ENCODE results near the gene CLN6.

DNA sequence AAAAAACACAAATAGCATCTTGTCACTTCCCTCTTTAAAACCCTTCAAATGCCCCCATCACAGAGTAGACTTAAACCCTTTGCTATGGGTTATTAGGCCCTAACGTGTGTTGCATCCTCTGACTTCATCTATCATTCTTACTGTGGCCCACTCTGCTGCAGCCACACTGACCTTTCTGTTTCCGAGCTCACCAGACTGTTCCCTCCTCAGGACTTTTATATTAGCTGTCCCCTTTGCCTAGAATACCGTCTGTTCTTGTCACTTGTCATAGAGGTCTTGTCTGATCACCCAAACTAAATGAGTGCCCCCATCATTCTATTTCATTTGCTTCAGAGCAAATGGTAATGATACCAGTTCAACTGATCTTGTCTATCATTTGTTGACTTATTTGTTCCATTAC is 47.1 kb upstream of the CLN6 start:
- TF ChIP-seq CTCF (IDR thresholded peaks at IDR 0.05; ENCODE audit: poor library complexity) (no peak), EZH2 (IDR thresholded peaks at IDR 0.05; ENCODE audit: borderline replicate concordance) (no peak)
